Activated T-cell treated with anti-CD3 and anti-CD28 coated beads for 48 hours (primary cell): Measurements from ENCODE around the gene RPL22L1.
"Not testable (repeated sequence)": the region's sequence is repeated elsewhere in the genome, so short reads cannot be mapped to it uniquely, and the experiment has no call there.

Experiments used
- DNase-seq: peaks from one replicate; pipeline ENCODE4 v3.0.0-alpha.2; 2020; ENCODE audit warnings: low read depth

RPL22L1 gene

DNA sequence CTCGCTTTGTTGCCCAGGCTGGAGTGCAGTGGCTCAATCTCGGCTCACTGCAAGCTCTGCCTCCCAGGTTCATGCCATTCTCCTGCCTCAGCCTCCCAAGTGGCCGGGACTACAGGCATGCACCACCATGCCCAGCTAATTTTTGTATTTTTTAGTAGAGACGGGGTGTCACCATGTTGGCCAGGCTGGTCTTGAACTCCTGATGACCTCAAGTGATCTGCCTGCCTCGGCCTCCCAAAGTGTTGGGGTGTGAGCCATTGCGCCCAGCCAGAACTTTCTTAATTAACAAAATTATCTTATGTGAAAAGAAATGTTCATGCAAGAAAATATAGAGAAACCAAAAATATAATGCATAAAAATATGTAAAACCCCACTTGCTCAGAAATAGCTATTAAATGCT, 7.3 kb upstream of the RPL22L1 start:
- DNase-seq, result not testable (repeated sequence)

DNA sequence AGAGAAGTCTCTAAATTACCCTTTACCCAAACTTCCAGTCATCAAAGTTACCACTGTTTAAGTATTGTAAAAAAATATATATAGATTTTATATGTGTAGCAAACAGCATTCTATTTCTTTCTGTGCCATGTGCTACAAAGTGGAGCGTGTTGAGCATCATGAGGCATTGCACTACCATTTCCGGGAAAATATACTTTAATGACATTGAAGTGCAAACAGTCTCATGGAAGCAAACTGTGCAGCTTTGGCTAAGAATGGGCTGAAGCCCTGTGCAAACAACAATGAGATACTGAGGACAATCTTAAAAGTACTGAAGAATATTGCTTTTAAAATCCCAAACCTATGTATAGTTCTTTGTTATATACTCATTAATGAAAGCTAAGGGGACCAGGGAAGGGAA, 6.5 kb upstream of the RPL22L1 start:
- DNase-seq, result no peak

DNA sequence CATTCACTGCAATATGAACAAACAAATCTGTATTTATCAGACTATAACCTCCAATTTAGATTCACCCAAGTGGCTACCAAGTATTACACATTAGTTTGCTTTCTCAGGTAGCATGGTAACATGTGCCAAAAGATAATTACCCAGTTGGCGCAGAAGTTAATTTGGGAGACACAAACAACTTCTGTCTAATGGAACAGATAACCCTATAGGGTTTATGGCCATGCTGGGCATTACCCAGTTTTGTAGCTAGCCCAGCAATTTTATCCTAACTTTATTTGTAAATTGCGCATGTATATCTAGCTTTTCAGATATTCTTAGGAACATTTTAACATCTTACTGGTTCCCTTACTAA, 780 bp downstream of the RPL22L1 start:
- no peak for DNase-seq

DNA sequence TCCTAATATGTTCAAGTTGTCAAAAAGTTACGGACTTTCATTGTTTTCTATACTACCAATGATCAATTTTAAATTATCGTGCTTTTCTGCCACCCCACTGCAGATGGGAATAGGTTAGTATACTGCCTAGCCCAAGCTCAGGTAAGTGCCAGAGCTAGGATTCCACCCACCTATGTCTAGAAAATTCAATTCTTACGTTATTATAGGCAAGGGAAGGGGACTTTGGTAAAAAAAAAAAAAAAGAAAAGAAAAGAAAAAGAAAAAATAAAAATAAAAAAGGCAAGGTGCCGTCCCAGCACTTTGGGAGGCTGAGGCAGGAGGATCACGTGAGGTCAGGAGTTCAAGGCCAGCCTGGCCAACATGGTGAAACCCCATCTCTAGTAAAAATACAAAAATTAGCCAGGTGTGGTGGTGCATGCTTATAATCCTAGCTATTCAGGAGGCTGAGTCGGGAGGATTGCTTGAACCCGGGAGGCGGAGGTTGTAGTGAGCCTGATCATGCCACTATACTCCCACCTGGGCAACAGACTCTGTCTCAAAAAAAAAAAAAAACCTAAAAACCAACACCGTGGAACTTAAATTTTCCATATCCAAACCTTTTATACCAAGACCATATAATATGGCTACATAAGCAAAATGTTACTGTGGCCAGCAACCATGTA, 1.3 kb downstream of the RPL22L1 start:
- DNase-seq, result peak; percentile 5

DNA sequence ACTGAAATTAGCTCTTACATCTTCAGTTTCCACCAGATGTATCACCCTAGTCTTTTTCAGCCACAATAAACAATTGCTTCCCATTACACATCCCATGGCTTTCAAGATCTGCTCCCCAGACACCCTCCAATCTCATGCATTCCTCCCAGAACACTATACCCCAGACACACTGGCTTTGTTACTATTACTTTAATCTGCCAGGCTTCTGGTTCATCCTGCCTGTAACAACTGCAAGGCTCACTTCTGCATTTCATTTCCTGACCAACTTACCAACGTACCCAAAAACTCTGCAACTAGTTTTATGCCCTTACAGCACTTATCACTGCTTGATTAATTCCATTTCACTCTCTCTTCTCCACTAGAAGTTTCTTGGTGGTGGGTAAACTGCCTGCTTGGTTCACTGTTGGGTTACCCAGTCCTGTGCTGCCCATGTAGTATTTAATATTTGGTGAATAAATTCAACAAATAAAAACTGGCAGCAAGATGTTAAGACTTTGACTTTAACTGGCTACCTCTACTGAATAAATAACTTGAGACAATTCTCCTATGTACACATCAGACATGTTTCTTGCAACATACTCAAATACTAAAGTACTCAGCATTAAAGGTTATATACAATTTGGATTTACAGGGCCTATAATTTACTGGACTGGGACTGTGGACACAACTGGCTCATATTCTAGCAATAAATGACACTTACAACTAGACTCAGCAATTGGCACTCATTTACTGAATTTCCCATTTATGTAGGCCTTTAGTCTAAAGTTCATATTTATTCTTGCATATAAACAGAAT, 2.7 kb downstream of the RPL22L1 start:
- no peak for DNase-seq

DNA sequence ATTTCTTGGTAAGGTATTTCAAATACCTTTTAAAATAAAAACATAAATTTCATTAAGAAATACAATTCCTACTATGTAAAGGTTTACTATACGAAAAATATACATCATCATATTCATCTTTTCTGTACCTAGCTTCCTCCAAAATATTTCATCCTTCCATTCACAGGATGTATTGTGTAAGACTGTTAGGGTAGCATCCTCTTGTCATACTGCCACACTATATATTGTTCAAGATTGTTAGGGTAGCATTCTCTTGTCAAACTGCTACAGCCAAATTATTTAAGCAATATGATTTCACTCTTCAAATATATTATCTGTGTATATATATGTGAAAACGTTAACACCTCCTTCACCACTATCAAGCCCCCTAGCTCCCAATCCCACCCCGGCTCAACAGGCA, 3.5 kb downstream of the RPL22L1 start:
- no peak for DNase-seq

DNA sequence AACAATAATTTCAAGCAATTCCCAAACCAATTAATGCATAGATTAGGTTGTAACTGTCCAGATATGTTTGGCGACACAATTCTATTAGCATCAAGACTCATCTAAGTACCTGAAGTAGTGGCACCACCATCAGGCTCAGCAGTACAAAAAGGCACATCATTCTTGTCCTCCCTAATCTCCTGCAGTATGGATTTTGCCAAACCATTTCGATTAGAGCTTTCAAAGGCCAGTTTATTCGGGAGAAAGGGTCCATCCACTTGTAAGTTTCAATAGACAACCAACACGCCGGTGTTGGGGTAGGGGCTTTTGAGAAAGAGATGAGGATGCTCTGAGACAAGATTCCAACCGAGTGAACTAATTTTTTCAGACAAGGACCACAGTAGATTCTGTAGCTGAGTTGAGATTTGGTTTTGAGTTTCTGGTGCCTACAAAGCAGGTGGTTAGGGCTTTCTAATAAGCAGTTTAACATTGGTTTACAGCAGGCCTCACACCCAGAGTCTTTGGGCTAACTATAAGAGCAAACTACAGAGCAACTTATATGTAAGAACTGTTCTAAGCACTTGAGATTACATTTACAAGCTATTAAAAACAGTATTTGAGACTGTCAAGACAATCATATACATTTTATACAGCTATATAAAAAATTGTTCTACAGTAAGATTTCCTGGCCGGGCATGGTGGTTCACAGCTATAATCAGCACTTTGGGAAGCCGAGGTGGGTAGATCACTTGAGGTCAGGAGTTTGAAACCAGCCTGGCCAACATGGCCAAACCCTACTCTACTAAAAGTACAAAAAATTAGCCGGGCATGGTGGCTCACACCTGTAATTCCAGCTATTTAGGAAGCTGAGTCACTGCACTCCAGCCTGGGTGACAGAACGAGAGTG, 4.5 kb downstream of the RPL22L1 start:
- peak; percentile 6 for DNase-seq

DNA sequence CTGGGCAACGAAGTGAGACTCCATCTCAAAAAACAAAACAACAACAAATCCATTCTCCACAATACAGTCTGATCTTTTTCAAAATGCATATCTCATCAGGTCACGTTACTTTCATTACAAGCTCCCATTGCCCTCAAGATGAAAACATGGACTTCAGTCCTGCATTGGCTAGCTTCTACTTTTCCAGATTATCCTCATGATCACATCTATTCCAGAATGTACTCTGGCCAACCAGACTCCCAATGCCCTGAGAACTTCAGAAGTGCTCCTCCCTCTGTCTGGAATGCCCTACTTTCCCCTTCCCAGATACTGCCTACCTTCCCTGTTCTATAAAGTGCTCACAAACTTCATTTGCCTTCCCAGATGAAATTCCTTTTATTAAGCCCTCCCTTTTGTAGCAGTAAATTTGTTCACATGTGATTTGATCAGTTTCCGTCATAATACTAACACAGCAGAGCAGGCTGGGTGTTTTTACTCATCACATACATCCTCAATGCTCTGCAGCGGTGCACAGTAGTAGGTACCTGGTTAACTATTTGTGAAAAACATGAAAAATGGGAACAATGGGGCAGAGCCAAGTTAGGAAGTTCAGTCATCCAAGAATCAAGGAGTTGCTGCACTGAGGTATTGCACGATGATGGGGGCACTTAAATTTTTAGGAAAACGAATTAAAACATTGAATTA, 5.3 kb downstream of the RPL22L1 start:
- DNase-seq, result no peak

DNA sequence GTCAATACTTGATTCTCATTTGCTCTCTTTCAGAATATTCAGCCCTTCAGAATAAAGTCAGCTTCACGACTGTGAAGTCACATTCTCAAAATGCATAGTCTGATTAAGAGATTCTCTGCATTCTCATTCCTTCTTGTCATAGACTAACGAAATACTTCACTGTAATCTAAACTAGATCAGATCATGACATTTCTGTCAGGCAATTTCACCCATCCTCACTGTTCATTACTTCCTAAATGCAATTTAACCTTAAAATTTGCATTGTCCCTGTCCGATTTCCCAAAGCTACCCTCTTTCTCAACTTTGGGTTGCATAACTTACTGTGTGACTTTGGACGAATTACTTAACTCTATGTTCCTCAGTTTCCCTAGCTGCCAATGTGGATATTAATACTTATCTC, 6.2 kb downstream of the RPL22L1 start:
- no peak for DNase-seq

DNA sequence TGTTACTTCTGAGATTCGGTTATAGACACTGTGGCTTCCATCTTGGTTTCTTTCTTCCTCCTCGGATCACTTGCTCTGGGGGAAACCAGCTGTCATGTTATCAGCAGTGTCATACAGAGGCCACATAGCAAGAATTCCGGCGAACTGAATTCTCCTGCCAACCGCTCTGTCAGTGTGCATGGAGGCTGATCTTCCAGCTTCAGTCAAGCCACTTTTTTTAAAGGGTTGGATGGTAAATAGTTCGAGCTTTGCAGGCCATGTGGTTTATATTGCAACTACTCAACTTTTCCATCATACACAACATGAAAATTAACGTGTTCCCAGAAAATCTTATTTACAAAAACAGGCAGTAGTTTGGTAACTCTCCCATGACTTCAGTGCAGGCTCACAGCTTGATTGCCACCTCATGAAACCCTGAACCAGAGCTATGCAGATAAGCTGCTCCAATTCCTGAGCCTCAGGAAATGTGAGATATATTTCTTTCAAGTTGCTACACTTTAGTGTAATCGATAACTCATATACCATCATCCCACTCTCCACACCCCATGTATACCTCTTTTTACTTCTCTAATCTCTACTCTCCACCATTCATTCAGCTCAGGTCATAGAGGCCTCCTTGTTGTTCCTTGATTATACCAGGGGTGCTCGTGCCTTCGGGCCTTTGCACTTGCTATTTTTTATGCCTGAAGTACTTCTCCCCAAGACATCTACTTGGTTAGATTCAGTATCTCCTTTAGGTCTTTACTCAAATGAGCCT, 7.2 kb downstream of the RPL22L1 start:
- DNase-seq, result no peak

DNA sequence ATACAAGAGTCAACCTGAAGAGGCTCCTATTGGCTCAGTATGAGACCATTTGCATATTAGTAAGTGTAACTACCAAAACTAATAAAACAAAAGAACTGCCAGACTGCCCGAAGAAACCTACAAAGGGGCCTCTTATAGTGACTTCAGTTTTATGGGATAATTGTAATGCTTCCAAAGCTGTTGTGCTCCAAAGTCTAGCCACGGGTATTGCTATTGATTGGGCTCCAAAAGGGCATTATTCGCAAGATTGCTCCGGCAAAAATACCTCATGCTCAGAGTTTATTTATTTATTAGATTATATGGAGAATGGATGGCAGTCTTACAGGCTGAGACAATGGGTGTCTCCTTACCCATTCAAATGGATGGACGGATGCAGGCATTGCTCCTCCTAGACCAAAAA, 11.4 kb downstream of the RPL22L1 start:
- DNase-seq, result no peak

DNA sequence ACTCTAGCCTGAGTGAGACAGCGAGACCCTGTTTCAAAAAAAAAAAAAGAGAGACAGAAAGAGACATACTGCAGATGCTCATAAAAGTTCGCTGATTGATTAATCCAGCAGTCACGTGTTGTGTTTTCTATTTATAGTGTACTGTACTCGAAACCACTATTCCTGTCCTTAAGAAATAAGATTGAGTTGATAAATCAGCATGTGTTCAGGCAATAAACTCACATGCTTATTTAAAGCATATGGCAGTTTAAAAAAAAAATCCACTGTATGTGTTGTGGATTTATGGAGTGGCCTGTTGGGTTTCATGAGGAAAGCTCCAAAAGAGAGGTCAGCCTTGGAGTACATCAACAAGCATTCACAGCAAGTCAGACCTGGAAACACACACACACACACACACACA, 17.7 kb downstream of the RPL22L1 start:
- no peak for DNase-seq

DNA sequence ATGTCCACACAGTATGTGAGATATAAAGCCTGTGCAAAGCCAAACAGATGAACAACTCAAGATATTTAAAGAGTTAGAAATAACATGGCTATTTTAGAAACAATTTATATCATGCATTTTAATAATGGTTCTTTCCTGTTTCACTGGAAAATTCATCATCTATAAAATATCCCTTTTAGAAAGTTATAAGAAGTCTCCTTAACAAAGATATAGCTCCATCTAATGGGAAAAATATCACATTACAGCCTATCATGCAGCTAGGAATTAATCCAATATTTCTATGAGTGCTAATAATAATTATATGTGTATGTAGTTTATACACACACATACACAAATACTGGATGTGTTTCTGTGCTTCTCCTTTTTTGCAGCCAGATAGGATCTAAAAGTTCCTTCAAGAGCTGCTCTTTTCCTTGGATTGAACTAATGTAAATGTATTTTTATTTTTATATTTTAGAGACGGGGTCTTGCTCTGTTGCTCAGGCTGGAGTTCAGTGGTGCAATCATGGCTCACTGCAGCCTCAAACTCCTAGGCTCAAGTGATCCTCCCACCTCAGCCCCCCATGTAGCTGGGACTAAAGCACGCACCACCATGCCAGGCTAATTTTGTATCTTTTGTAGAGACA, 21.6 kb downstream of the RPL22L1 start:
- DNase-seq, result no peak

DNA sequence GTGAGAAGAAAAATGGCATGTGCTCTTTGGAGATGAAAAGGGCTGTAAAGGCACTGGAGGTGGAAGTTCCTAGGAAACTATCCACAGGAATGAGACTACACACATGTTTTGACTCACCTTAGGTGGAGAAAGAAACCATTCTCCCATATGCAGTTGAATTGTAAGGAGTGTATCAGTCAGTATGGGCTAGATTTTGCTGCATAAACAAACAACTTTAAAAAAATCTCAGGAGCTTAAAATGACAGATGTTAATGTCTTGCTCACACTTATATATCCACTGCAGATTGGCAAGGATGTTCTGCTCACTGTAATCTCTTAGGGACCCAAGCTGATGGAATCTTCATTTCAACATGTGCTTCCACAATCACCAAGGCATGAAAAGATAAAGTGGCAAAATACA, 25.6 kb downstream of the RPL22L1 start:
- DNase-seq, result no peak

DNA sequence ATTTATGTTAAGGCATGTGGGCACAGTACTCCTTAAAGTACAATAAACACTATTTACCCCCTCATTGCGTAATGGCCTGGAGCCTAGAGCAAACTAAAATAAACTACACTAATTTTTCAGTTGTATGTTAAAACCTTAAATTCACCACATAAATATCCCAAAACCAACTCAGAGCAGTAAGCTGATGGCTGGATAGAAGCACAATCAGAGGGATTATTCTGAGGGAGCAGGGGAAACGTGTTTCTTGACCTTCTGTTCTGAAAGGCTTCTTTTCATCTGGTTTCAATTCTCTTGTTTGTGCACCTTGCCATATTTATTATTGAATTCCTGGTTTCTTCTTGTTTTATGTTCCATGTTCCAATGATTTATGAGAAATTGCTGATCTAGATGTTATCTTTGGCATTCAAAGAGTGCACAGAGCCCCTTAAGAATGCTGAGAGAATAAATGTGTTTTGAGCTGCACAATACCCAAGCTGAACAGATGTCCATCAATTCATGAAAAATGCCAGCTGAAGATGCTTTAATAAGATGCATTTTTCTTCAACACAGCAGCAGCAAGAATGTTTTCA, 29.6 kb downstream of the RPL22L1 start:
- DNase-seq, result no peak

DNA sequence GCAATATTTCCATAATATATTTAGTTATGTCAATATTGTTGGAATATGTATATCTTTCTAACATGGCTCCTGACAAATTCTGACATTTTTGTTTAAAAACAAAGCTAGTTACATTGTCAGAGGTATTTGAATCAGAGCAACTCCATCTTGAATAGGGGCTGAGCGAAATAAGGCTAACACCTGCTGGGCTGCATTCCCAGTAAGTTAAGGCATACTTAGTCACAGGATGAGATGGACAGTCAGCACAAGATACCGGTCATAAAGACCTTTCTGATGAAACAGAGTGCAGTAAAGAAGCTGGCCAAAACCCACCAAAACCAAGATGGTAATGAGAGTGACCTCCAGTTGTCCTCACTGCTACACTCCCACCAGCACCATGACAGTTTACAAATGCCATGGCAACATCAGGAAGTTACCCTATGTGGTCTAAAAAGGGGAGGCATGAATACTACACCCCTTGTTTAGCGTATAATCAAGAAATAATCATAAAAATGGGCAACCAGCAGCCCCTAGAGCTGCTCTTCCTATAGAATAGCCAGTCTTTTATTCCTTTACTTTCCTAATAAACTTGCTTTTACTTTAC, 30.4 kb downstream of the RPL22L1 start:
- no peak for DNase-seq

DNA sequence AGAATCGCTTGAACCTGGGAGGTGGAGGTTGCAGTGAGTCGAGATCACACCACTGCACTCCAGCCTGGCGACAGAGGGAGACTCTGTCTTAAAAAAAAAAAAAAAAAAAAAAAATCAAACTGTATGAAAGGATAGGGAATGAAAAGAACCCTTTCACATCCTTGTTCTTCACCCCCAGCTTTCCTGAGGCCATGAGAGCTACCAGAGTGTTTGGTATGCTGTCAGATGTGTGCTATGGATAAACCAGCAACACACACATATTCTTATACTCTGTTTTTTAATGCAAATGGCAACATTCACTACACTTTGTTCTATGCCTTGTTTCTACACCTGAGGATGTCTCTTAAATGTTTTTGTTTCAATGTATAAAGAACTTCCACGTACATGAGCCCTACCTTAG, 33.5 kb downstream of the RPL22L1 start:
- no peak for DNase-seq

DNA sequence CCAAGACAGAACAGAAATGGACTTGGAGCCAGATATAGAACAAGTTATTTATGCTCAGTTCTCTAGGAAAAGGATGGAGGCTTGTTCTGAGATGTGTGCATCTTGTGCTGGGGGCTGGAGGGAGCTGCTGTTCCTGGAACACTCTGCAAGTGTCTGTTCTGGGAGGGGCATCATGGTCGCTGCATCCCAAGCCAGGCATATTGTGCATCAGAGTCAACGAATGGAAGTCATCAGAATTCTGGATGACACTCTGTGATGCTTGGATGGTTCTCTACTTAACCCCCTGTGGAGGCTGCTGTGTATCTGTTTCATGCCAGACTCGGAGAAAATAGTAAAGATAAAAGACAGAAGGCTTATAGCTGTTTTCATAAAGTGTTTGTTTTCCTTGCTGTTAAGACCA, 34.7 kb downstream of the RPL22L1 start:
- DNase-seq, result no peak

DNA sequence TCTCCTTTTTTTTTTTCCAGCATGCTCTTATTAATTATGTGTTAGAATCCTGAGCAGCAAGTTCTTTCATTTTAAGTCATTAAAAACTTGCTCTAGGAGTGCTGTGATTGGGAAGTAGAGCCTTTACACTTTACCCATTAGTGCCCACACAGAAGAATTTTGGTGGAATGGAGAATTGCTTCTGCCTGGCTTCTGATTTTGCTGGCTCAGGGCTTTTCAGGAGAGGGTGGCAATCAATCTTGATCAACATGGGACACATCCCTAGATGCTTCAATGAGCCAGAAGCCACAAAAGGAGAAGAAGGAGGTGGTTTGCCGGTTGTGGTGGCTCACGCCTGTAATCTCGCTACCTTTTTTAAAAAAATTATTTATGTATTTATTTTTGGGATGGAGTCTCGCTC, 39.4 kb downstream of the RPL22L1 start:
- no peak for DNase-seq

DNA sequence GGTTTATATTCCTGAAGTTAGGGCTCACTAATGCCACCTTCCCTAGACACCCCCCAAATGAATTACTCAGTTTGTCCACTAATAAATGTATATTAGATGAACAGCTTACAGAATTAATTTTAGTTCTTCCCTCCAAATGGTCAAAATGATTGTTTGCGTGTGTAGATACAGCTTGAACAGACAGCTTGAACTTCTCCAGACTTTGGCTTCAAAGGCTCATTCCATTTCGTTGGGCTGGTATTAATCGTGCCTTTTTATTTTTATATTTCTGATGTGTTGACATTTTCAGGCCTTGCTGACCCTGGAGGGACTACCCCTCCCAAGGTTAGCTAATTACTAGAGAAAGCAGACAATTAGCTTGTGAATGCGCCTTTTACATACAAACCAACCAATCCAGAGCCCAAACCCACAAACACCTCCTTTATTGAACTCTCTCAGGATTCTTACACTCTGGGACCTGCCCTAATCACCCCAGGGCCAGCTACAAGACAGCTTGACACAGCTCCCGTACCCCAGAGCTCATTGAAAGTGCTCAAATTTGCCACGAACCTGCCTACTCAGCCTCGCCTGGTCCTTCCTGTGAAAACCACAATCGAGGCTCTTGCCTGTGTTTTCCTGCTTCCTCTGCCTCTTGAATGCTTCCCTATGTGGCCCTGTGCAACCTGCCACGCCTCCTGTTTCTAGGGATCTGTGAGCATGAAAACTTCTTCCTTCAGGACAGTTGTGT, 40.3 kb downstream of the RPL22L1 start:
- DNase-seq, result no peak
